NT2/D1 (cell line): ENCODE results near the gene ARHGAP33.
A peak's percentile ranks its signal among the peaks of the same experiment; 100 is the strongest.

Experiments
- DNase-seq: peaks from one replicate; pipeline ENCODE4 v3.0.0-alpha.2; 2011; ENCODE audit warnings: low read depth, low spot score
- H3K27me3 ChIP-seq: 2 replicates; pipeline ENCODE4 v1.6.0; 2011; ENCODE audit warnings: mild to moderate bottlenecking; ENCODE audit not compliant: insufficient read length, insufficient read depth
- H3K36me3 ChIP-seq: 2 replicates; pipeline ENCODE4 v1.6.1; 2011; ENCODE audit warnings: mild to moderate bottlenecking, low read length, mixed read lengths; ENCODE audit not compliant: insufficient read depth, insufficient read length
- H3K4me1 ChIP-seq: 2 replicates; pipeline ENCODE4 v1.5.1; 2011; ENCODE audit not compliant: insufficient read depth, insufficient read length
- H3K4me3 ChIP-seq: 2 replicates; pipeline ENCODE4 v1.5.1; 2011; ENCODE audit warnings: low read depth; ENCODE audit not compliant: insufficient read length
- H3K9ac ChIP-seq: 2 replicates; pipeline ENCODE4 v1.6.0; 2011; ENCODE audit warnings: low read depth; ENCODE audit not compliant: insufficient read length
- H3K9me3 ChIP-seq: 2 replicates; pipeline ENCODE4 v1.5.1; 2011; ENCODE audit warnings: mild to moderate bottlenecking, low read length; ENCODE audit not compliant: insufficient read depth
- SUZ12 ChIP-seq: IDR thresholded peaks from 2 replicates; pipeline ENCODE4 v1.6.1; 2011; ENCODE audit not compliant: insufficient read length, insufficient read depth; ENCODE audit errors: extremely low read depth
- YY1 ChIP-seq: IDR thresholded peaks from 2 replicates; pipeline ENCODE4 v1.6.1; 2011; ENCODE audit not compliant: insufficient read length, insufficient read depth
- ZNF274 ChIP-seq: IDR thresholded peaks from 2 replicates; pipeline ENCODE4 v1.6.1; 2011; ENCODE audit warnings: mild to moderate bottlenecking, low read depth, low read length

ARHGAP33 gene

GRCh38 chr19:35813043-35813890 is 37.9 kb downstream of the ARHGAP33 start:
- no peak for DNase-seq
- TF ChIP-seq ZNF274 (no peak), SUZ12 (no peak), YY1 (no peak)
- H3K9me3 ChIP-seq: no peaks in the 10 kb centered on the region
- no peaks in the 10 kb centered on the region for H3K36me3 ChIP-seq
- H3K9ac ChIP-seq: no peak overlapping the region
- peaks cover 5% of the 10 kb centered on the region for H3K4me1 ChIP-seq
- H3K27me3 ChIP-seq: no peaks in the 10 kb centered on the region
- no peak overlapping the region for H3K4me3 ChIP-seq

- no peak overlapping the region for H3K9ac ChIP-seq
- no peak overlapping the region for H3K4me3 ChIP-seq
- TF ChIP-seq YY1: no peak
- DNase-seq: no peak
- no peaks in the 10 kb centered on the region for H3K36me3 ChIP-seq
- H3K9me3 ChIP-seq: no peaks in the 10 kb centered on the region
- peaks cover 5% of the 10 kb centered on the region for H3K4me1 ChIP-seq
- H3K27me3 ChIP-seq: no peaks in the 10 kb centered on the region
Measured at GRCh38 chr19:35816262-35816661, 40.9 kb downstream of the ARHGAP33 start.

GRCh38 chr19:35816846-35817245 is 41.5 kb downstream of the ARHGAP33 start:
- H3K4me3 ChIP-seq: no peak overlapping the region
- TF ChIP-seq YY1: no peak
- no peak for TF ChIP-seq ZNF274
- no peak for TF ChIP-seq SUZ12
- no peaks in the 10 kb centered on the region for H3K36me3 ChIP-seq
- H3K27me3 ChIP-seq: no peaks in the 10 kb centered on the region
- no peaks in the 10 kb centered on the region for H3K9me3 ChIP-seq
- H3K4me1 ChIP-seq: peaks cover 5% of the 10 kb centered on the region
- DNase-seq: no peak
- H3K9ac ChIP-seq: no peak overlapping the region

DNA sequence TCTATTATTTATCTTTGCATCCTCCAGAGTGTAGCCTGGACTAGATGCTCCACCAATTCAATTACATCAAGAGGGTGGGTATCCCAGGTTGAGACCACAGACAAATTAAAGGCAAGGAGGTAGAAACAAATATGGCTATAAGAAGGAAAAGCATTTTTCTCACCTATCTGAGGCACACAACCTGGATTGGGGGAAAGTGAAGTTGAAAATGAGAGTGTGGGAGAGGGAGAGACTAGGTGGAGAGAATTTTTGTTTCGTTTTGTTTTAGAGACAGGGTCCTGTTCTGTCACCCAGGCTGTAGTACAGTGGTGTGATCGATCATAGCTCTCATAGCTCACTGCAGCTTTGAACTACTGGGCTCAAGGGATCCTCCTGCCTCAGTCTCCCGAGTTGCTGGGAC is 43.1 kb downstream of the ARHGAP33 start:
- TF ChIP-seq YY1 (no peak), SUZ12 (no peak), ZNF274 (no peak)
- Histone ChIP-seq H3K27me3 (no peaks in the 10 kb centered on the region), H3K9me3 (no peaks in the 10 kb centered on the region), H3K9ac (no peak overlapping the region), H3K4me1 (peaks cover 5% of the 10 kb centered on the region), H3K36me3 (no peaks in the 10 kb centered on the region), H3K4me3 (no peak overlapping the region)
- DNase-seq: no peak

GRCh38 chr19:35822579-35822978 is 47.2 kb downstream of the ARHGAP33 start:
- Histone ChIP-seq H3K4me1 (no peaks in the 10 kb centered on the region), H3K4me3 (no peak overlapping the region), H3K9ac (no peak overlapping the region), H3K27me3 (peaks cover 8% of the 10 kb centered on the region), H3K36me3 (no peaks in the 10 kb centered on the region), H3K9me3 (no peaks in the 10 kb centered on the region)
- TF ChIP-seq YY1: no peak
- TF ChIP-seq ZNF274: no peak
- TF ChIP-seq SUZ12: no peak
- DNase-seq: no peak

DNA sequence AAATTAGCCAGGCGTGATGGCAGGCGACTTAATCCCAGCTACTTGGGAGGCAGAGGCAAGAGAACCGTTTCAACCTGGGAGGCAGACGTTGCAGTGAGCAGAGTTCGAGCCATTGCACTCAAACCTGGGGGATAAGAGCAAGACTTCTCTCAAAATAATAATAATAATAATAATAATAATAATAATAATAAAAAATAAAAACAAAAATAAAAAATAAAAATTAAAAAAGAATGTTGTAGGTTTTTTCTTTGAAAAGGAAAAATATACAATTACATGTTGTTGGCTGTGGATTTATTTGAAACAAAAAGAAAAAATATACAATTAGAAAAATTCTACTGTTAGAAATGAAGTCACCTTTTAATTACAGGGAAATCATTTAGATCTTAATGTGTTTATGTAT is 48.8 kb downstream of the ARHGAP33 start:
- Histone ChIP-seq H3K36me3 (no peaks in the 10 kb centered on the region), H3K4me3 (no peak overlapping the region), H3K4me1 (peaks cover 2% of the 10 kb centered on the region), H3K9me3 (no peaks in the 10 kb centered on the region), H3K27me3 (peaks cover 13% of the 10 kb centered on the region), H3K9ac (no peak overlapping the region)
- DNase-seq: no peak
- no peak for TF ChIP-seq ZNF274
- TF ChIP-seq SUZ12: no peak
- TF ChIP-seq YY1: no peak

GRCh38 chr19:35828692-35829301 is 53.4 kb downstream of the ARHGAP33 start:
- Histone ChIP-seq H3K4me1 (peaks cover 2% of the 10 kb centered on the region), H3K9me3 (no peaks in the 10 kb centered on the region), H3K4me3 (no peak overlapping the region), H3K27me3 (peaks cover 35% of the 10 kb centered on the region), H3K9ac (no peak overlapping the region), H3K36me3 (no peaks in the 10 kb centered on the region)
- DNase-seq: peak; percentile 32
- no peak for TF ChIP-seq SUZ12
- TF ChIP-seq YY1: peak; percentile 17
